ENCODE data around the gene ANKRD55.

DNA sequence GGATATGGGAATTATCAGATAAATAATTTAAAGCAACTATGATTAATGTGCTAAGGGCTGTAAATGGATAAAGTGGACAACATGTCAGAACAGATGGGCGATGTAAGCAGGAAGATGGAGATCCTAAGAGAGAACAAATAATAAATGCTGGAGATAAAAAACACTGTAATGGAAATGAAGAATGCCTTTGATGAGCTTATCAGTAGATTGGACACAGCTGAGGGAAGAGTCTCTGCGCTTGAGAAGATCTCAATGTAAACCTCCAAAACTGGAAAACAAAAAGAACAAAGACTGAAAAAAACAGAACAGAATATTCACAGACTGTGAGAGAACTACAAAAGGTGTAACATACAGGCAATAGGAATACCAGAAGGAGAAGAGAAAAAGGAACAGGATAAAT lies 102.5 kb downstream of the ANKRD55 start:
- TF ChIP-seq POLR2A (IDR thresholded peaks at IDR 0.05; ENCODE audit: control extremely low read depth in 1 of 2, low read depth in 2 of 2, low read length in 2 of 2) (no peak), POLR2AphosphoS5 (IDR thresholded peaks at IDR 0.05; ENCODE audit: low read depth, low read length) (no peak), TCF12 (IDR thresholded peaks at IDR 0.05; ENCODE audit: low read depth, low read length) (no peak)
- TF ChIP-seq, protein P1, sequence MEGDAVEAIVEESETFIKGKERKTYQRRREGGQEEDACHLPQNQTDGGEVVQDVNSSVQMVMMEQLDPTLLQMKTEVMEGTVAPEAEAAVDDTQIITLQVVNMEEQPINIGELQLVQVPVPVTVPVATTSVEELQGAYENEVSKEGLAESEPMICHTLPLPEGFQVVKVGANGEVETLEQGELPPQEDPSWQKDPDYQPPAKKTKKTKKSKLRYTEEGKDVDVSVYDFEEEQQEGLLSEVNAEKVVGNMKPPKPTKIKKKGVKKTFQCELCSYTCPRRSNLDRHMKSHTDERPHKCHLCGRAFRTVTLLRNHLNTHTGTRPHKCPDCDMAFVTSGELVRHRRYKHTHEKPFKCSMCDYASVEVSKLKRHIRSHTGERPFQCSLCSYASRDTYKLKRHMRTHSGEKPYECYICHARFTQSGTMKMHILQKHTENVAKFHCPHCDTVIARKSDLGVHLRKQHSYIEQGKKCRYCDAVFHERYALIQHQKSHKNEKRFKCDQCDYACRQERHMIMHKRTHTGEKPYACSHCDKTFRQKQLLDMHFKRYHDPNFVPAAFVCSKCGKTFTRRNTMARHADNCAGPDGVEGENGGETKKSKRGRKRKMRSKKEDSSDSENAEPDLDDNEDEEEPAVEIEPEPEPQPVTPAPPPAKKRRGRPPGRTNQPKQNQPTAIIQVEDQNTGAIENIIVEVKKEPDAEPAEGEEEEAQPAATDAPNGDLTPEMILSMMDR (IDR thresholded peaks at IDR 0.05; ENCODE audit: control extremely low read depth in 1 of 3, insufficient read depth in 1 of 3, low read depth in 1 of 3, low read length in 3 of 3), result no peak
